HUES6 (cell line): ENCODE results near the gene WDR87.
A peak's percentile ranks its signal among the peaks of the same experiment; 100 is the strongest.

Experiments used
- H3K27ac ChIP-seq: 2 replicates; pipeline ENCODE4 v1.7.0; 2013; ENCODE audit warnings: low read depth, mild to moderate bottlenecking, low read length, inconsistent platforms
- H3K27me3 ChIP-seq: 2 replicates; pipeline ENCODE4 v1.6.1; 2013; ENCODE audit warnings: low read length; ENCODE audit not compliant: control insufficient read depth, insufficient read depth
- H3K36me3 ChIP-seq: 2 replicates; pipeline ENCODE4 v1.6.1; 2013; ENCODE audit warnings: low read length; ENCODE audit not compliant: control insufficient read depth, insufficient read depth
- H3K4me1 ChIP-seq: 2 replicates; pipeline ENCODE4 v1.6.1; 2013; ENCODE audit warnings: low read length; ENCODE audit not compliant: control insufficient read depth, insufficient read depth
- H3K4me3 ChIP-seq: 2 replicates; pipeline ENCODE4 v1.5.1; 2013; ENCODE audit warnings: low read depth, low read length
- H3K9ac ChIP-seq: one replicate; pipeline ENCODE4 v1.6.1; 2013; ENCODE audit warnings: mild to moderate bottlenecking, low read length
- H3K9me3 ChIP-seq: 2 replicates; pipeline ENCODE4 v1.6.1; 2013; ENCODE audit warnings: low read depth, low read length; ENCODE audit not compliant: control insufficient read depth, insufficient read depth

WDR87 gene

GRCh38 chr19:37943480-37943879 lies 37.1 kb upstream of the WDR87 start:
- H3K27ac ChIP-seq: no peak overlapping the region
- no peak overlapping the region for H3K9ac ChIP-seq

GRCh38 chr19:37942516-37942902 lies 36.1 kb upstream of the WDR87 start:
- H3K27ac ChIP-seq: no peak overlapping the region
- no peaks in the 10 kb centered on the region for H3K27me3 ChIP-seq
- no peak overlapping the region for H3K9ac ChIP-seq
- no peak overlapping the region for H3K4me3 ChIP-seq
- H3K36me3 ChIP-seq: peaks cover 6% of the 10 kb centered on the region
- H3K9me3 ChIP-seq: peaks cover 8% of the 10 kb centered on the region; the same call in 1 of the 2 replicates
- no peaks in the 10 kb centered on the region; the same call in 1 of the 2 replicates for H3K4me1 ChIP-seq

More at GRCh38 chr19:37943480-37943879, 37.1 kb upstream of the WDR87 start:
- H3K4me1 ChIP-seq: no peaks in the 10 kb centered on the region; the same call in 1 of the 2 replicates
- no peaks in the 10 kb centered on the region for H3K27me3 ChIP-seq
- H3K36me3 ChIP-seq: peaks cover 3% of the 10 kb centered on the region; the same call in 1 of the 2 replicates
- peaks cover 3% of the 10 kb centered on the region; the same call in 1 of the 2 replicates for H3K9me3 ChIP-seq
- H3K4me3 ChIP-seq: no peak overlapping the region

- peaks cover 6% of the 10 kb centered on the region for H3K36me3 ChIP-seq
- no peaks in the 10 kb centered on the region for H3K27me3 ChIP-seq
- H3K4me1 ChIP-seq: no peaks in the 10 kb centered on the region; the same call in 1 of the 2 replicates
- H3K4me3 ChIP-seq: no peak overlapping the region
- H3K9ac ChIP-seq: no peak overlapping the region
- H3K9me3 ChIP-seq: peaks cover 10% of the 10 kb centered on the region; the same call in 1 of the 2 replicates
- no peak overlapping the region for H3K27ac ChIP-seq
Observed at GRCh38 chr19:37941782-37942515, 35.6 kb upstream of the WDR87 start.

GRCh38 chr19:37938353-37938752 lies 32.0 kb upstream of the WDR87 start:
- Histone ChIP-seq H3K9ac (no peak overlapping the region), H3K4me1 (peaks cover 7% of the 10 kb centered on the region), H3K9me3 (peaks cover 34% of the 10 kb centered on the region), H3K27ac (no peak overlapping the region), H3K27me3 (no peaks in the 10 kb centered on the region), H3K4me3 (no peak overlapping the region), H3K36me3 (peaks cover 17% of the 10 kb centered on the region)

- Histone ChIP-seq H3K27ac (no peak overlapping the region), H3K4me1 (peaks cover 20% of the 10 kb centered on the region)
Observed at GRCh38 chr19:37936886-37937285, 30.5 kb upstream of the WDR87 start.

GRCh38 chr19:37936166-37936565 lies 29.8 kb upstream of the WDR87 start:
- Histone ChIP-seq H3K4me3 (no peak overlapping the region), H3K36me3 (peaks cover 17% of the 10 kb centered on the region), H3K27me3 (no peaks in the 10 kb centered on the region), H3K9me3 (peaks cover 34% of the 10 kb centered on the region), H3K27ac (no peak overlapping the region), H3K4me1 (peaks cover 24% of the 10 kb centered on the region), H3K9ac (no peak overlapping the region)

More at GRCh38 chr19:37936886-37937285, 30.5 kb upstream of the WDR87 start:
- peaks cover 34% of the 10 kb centered on the region for H3K9me3 ChIP-seq
- no peak overlapping the region for H3K4me3 ChIP-seq
- H3K36me3 ChIP-seq: peaks cover 17% of the 10 kb centered on the region
- no peak overlapping the region for H3K9ac ChIP-seq
- no peaks in the 10 kb centered on the region for H3K27me3 ChIP-seq

GRCh38 chr19:37935341-37935740 lies 28.9 kb upstream of the WDR87 start:
- no peaks in the 10 kb centered on the region for H3K27me3 ChIP-seq
- no peak overlapping the region for H3K9ac ChIP-seq
- no peak overlapping the region for H3K4me3 ChIP-seq
- peaks cover 34% of the 10 kb centered on the region for H3K9me3 ChIP-seq
- H3K4me1 ChIP-seq: peaks cover 27% of the 10 kb centered on the region
- H3K27ac ChIP-seq: no peak overlapping the region
- H3K36me3 ChIP-seq: peaks cover 17% of the 10 kb centered on the region

- H3K9me3 ChIP-seq: peaks cover 34% of the 10 kb centered on the region
- no peaks in the 10 kb centered on the region for H3K27me3 ChIP-seq
- no peak overlapping the region for H3K4me3 ChIP-seq
- peaks cover 34% of the 10 kb centered on the region for H3K4me1 ChIP-seq
- peaks cover 16% of the 10 kb centered on the region for H3K36me3 ChIP-seq
- no peak overlapping the region for H3K9ac ChIP-seq
- no peak overlapping the region for H3K27ac ChIP-seq
Observed at GRCh38 chr19:37933937-37934358, 27.6 kb upstream of the WDR87 start.

- peaks cover 29% of the 10 kb centered on the region for H3K9me3 ChIP-seq
- peak overlapping the region; percentile 71; the same call in 1 of the 2 replicates for H3K27ac ChIP-seq
- H3K27me3 ChIP-seq: no peaks in the 10 kb centered on the region
- H3K9ac ChIP-seq: peak overlapping the region; percentile 80
- peaks cover 40% of the 10 kb centered on the region for H3K4me1 ChIP-seq
- H3K36me3 ChIP-seq: peaks cover 14% of the 10 kb centered on the region
- peak overlapping the region; percentile 38; the same call in 1 of the 2 replicates for H3K4me3 ChIP-seq
Observed at GRCh38 chr19:37932985-37933936, 26.9 kb upstream of the WDR87 start.

GRCh38 chr19:37931881-37932655 lies 25.7 kb upstream of the WDR87 start:
- peaks cover 45% of the 10 kb centered on the region for H3K4me1 ChIP-seq
- H3K4me3 ChIP-seq: peak overlapping the region; percentile 38
- peak overlapping the region; percentile 80 for H3K9ac ChIP-seq
- H3K9me3 ChIP-seq: peaks cover 25% of the 10 kb centered on the region
- peaks cover 11% of the 10 kb centered on the region for H3K36me3 ChIP-seq
- peak overlapping the region; percentile 85 for H3K27ac ChIP-seq
- H3K27me3 ChIP-seq: no peaks in the 10 kb centered on the region
